Breast epithelium (tissue), 4 donors: ENCODE results near the gene NCK1. TPM values are rescaled to one million over a fixed set of nuclear protein-coding genes. Genes with fewer than 3 reads are reported as not detected.

Experiments used
- DNase-seq, 2 donors: peaks; one replicate each; pipeline ENCODE4 v3.0.0-alpha.2; 2019; ENCODE audit warnings: low spot score in 2 of 2
- H3K27ac ChIP-seq, 2 donors: fragments of 200-600 bp; sonication (generic) in 1 of 2; one replicate each; pipeline ENCODE4 v1.5.1; 2016 to 2019; ENCODE audit warnings: mild to moderate bottlenecking in 1 of 2
- H3K27me3 ChIP-seq, 2 donors: fragments of 200-600 bp; sonication (generic) in 1 of 2; one replicate each; pipeline versions ENCODE4 v1.5.1 to v1.6.0; 2017 to 2019; ENCODE audit warnings: control low read depth in 1 of 2, mild to moderate bottlenecking in 1 of 2
- H3K36me3 ChIP-seq: fragments of 200-600 bp; one replicate; pipeline ENCODE4 v1.5.1; 2019
- H3K4me1 ChIP-seq, 2 donors: fragments of 200-600 bp; sonication (generic); one replicate each; pipeline ENCODE4 v1.5.1; 2016 to 2019; ENCODE audit warnings: control low read depth in 1 of 2
- H3K4me3 ChIP-seq, 3 donors: fragments of 200-600 bp; sonication (generic); 1 replicate in 2 of 3; 2 replicates in 1 of 3; pipeline ENCODE4 v1.5.1; 2016 to 2019; ENCODE audit warnings: mild to moderate bottlenecking in 3 of 3, moderate library complexity in 2 of 3
- H3K9me3 ChIP-seq, 2 donors: fragments of 200-600 bp; sonication (generic) in 1 of 2; one replicate each; pipeline ENCODE4 v1.5.1; 2016 to 2019; ENCODE audit warnings: control low read depth in 1 of 2
- CTCF ChIP-seq, 3 donors: fragments of 450-650 bp; IDR thresholded peaks; one replicate each; pipeline ENCODE4 v1.5.1; 2016 to 2017; ENCODE audit warnings: antibody characterized with exemption in 3 of 3, mild to moderate bottlenecking in 3 of 3, moderate library complexity in 3 of 3
- POLR2A ChIP-seq: fragments of 450-650 bp; IDR thresholded peaks from one replicate; pipeline ENCODE4 v1.6.1; 2016; ENCODE audit warnings: antibody characterized with exemption, mild to moderate bottlenecking, moderate library complexity
- POLR2AphosphoS5 ChIP-seq, 3 donors: sonication (generic); formaldehyde crosslinking; IDR thresholded peaks; one replicate each; pipeline ENCODE4 v1.6.1; 2017; ENCODE audit warnings: antibody characterized with exemption in 3 of 3
- intact Hi-C: fragments of 100-400 bp; cut with DNase I; formaldehyde crosslinking; loops from one replicate; pipeline ENCODE4 v1.15.1; 2023; ENCODE audit warnings: low total_unique reads
- total RNA-seq, 3 donors: library from RNA; depleted of rRNA; stranded (reverse); fragments of >200 nt; gene quantifications; one replicate each; pipeline ENCODE4 v1.1.0, GENCODE V29; 2016

NCK1 gene
- total RNA-seq: 10 to 100 TPM; 62.3 to 77.0 (median 75.5) TPM

GRCh38 chr3:136861890-136862616 lies at the start of gene NCK1:
Gene NCK1 (plus strand): TSS chr3:136862208. CDS start chr3:136928002, 65,794 bp downstream.
- H3K27ac ChIP-seq: peak within 1 kb of the TSS; percentile 93 to 99
- H3K9me3 ChIP-seq: no peaks in the 10 kb centered on the region
- no peaks in the 10 kb centered on the region for H3K27me3 ChIP-seq
- H3K4me1 ChIP-seq: no peaks in the 10 kb centered on the region
- peak; percentile 98 to 99 for DNase-seq
- no peaks in the 10 kb centered on the region for H3K36me3 ChIP-seq
- peak within 1 kb of the TSS; percentile 59 to 96 (median 88) for H3K4me3 ChIP-seq
- peak; percentile 80 for TF ChIP-seq POLR2A
- TF ChIP-seq POLR2AphosphoS5 (IDR thresholded peaks at IDR 0.05): peak; percentile 91 to 97 (median 96)
- peak in 1 of 3 donors; percentile 13 for TF ChIP-seq CTCF (IDR thresholded peaks at IDR 0.05)
- intact Hi-C loops: no loop called here

- Histone ChIP-seq H3K27ac (no peak overlapping the region), H3K4me3 (no peak overlapping the region), H3K36me3 (no peaks in the 10 kb centered on the region), H3K4me1 (no peaks in the 10 kb centered on the region), H3K9me3 (no peaks in the 10 kb centered on the region), H3K27me3 (no peaks in the 10 kb centered on the region)
- intact Hi-C loops: no loop called here
- no peak for TF ChIP-seq POLR2AphosphoS5 (IDR thresholded peaks at IDR 0.05)
- TF ChIP-seq POLR2A: no peak
- TF ChIP-seq CTCF (IDR thresholded peaks at IDR 0.05): no peak
- DNase-seq: no peak
These were observed 44.6 kb upstream of the NCK1 start for GRCh38 chr3:136817448-136817847.

- intact Hi-C loops: no loop called here
- H3K27ac ChIP-seq: peak overlapping the region; percentile 78 to 90
These were observed 43.7 kb upstream of the NCK1 start for GRCh38 chr3:136818191-136818768.

GRCh38 chr3:136818769-136819391 lies 43.1 kb upstream of the NCK1 start, which contains the start of gene SLC35G2:
Gene SLC35G2 (plus strand): TSS chr3:136819126. CDS start chr3:136854461, 35,335 bp downstream.
- H3K36me3 ChIP-seq: no peaks in the 10 kb centered on the region
- peak within 1 kb of the TSS; percentile 70 to 81 (median 72) for H3K4me3 ChIP-seq
- intact Hi-C loops: no loop called here
- no peaks in the 10 kb centered on the region for H3K27me3 ChIP-seq
- H3K27ac ChIP-seq: peak within 1 kb of the TSS; percentile 78 to 90
- no peaks in the 10 kb centered on the region for H3K9me3 ChIP-seq
- no peak for DNase-seq
- no peaks in the 10 kb centered on the region for H3K4me1 ChIP-seq
- no peak for TF ChIP-seq POLR2AphosphoS5 (IDR thresholded peaks at IDR 0.05)
- TF ChIP-seq CTCF (IDR thresholded peaks at IDR 0.05): no peak
- no peak for TF ChIP-seq POLR2A

More at GRCh38 chr3:136818191-136818768, 43.7 kb upstream of the NCK1 start:
- DNase-seq: no peak
- Histone ChIP-seq H3K27me3 (no peaks in the 10 kb centered on the region), H3K4me3 (peak overlapping the region; percentile 70 to 81 (median 72)), H3K36me3 (no peaks in the 10 kb centered on the region), H3K9me3 (no peaks in the 10 kb centered on the region), H3K4me1 (no peaks in the 10 kb centered on the region)
- TF ChIP-seq CTCF (IDR thresholded peaks at IDR 0.05) (no peak), POLR2A (no peak), POLR2AphosphoS5 (IDR thresholded peaks at IDR 0.05) (no peak)

- no peak for DNase-seq
- intact Hi-C loops: no loop called here
These were observed 42.6 kb upstream of the NCK1 start for GRCh38 chr3:136819392-136819730.

More at GRCh38 chr3:136819392-136819730, 42.6 kb upstream of the NCK1 start:
- H3K27ac ChIP-seq: peak overlapping the region; percentile 78 to 90
- H3K4me3 ChIP-seq: peak overlapping the region; percentile 70 to 81 (median 72)
- H3K4me1 ChIP-seq: no peaks in the 10 kb centered on the region
- H3K36me3 ChIP-seq: no peaks in the 10 kb centered on the region
- H3K9me3 ChIP-seq: no peaks in the 10 kb centered on the region
- H3K27me3 ChIP-seq: no peaks in the 10 kb centered on the region
- TF ChIP-seq POLR2AphosphoS5 (IDR thresholded peaks at IDR 0.05) (no peak), POLR2A (no peak), CTCF (IDR thresholded peaks at IDR 0.05) (no peak)
